Activated CD4-positive, alpha-beta T cell treated with anti-CD3 and anti-CD28 coated beads for 36 hours (primary cell): ENCODE results near the gene ZC3H18. TPM values are rescaled to one million over a fixed set of nuclear protein-coding genes. Genes with fewer than 3 reads are reported as not detected.

Experiments
- ATAC-seq: fragments of 200-7000 bp; cut with Tn5 transposase; one replicate; pipeline ENCODE4 v1.10.0; 2021; ENCODE audit warnings: mild to moderate bottlenecking, moderate library complexity
- CTCF ChIA-PET: fragments of 350-600 bp; sonication (Branson Sonifier 250); formaldehyde crosslinking; loops from one replicate; lab custom pipeline; 2021; ENCODE audit warnings: antibody characterized with exemption; lab: Charles Lee
- POLR2A ChIA-PET: fragments of 350-600 bp; sonication (Branson Sonifier 250); formaldehyde crosslinking; loops from one replicate; lab custom pipeline; 2021; ENCODE audit warnings: antibody characterized with exemption, inconsistent platforms; lab: Charles Lee
- DNase-seq: peaks from one replicate; pipeline ENCODE4 v3.0.0-alpha.2; 2020
- H3K27ac Mint-ChIP-seq: one replicate; pipeline ENCODE4 v1.8.0; 2021; ENCODE audit warnings: mixed read lengths
- H3K27me3 Mint-ChIP-seq: one replicate; pipeline ENCODE4 v1.8.0; 2021; ENCODE audit warnings: mixed read lengths
- H3K36me3 Mint-ChIP-seq: one replicate; pipeline ENCODE4 v1.8.0; 2021; ENCODE audit warnings: low read depth, mixed read lengths
- H3K4me1 Mint-ChIP-seq: one replicate; pipeline ENCODE4 v1.8.0; 2021; ENCODE audit warnings: mixed read lengths
- H3K4me3 Mint-ChIP-seq: one replicate; pipeline ENCODE4 v1.8.0; 2021; ENCODE audit warnings: mild to moderate bottlenecking, moderate library complexity, mixed read lengths
- H3K9me3 Mint-ChIP-seq: one replicate; pipeline ENCODE4 v1.8.0; 2021; ENCODE audit warnings: low read depth, mixed read lengths
- intact Hi-C, 2 experiments: fragments of 100-400 bp; cut with DNase I in 1 of 2; cut with micrococcal nuclease in 1 of 2; formaldehyde crosslinking; loops; one replicate each; pipeline versions ENCODE4 v1.14.2 to v1.15.1; 2022 to 2024; cut with DNase I, micrococcal nuclease
- total RNA-seq, 2 experiments: library from RNA; stranded (reverse); gene quantifications; one replicate each; pipeline ENCODE4 v1.2.3, GENCODE V29; 2021

Gene ZC3H18
- total RNA-seq, 2 experiments from 2014 or later: 70.0 to 76.4 TPM

DNA sequence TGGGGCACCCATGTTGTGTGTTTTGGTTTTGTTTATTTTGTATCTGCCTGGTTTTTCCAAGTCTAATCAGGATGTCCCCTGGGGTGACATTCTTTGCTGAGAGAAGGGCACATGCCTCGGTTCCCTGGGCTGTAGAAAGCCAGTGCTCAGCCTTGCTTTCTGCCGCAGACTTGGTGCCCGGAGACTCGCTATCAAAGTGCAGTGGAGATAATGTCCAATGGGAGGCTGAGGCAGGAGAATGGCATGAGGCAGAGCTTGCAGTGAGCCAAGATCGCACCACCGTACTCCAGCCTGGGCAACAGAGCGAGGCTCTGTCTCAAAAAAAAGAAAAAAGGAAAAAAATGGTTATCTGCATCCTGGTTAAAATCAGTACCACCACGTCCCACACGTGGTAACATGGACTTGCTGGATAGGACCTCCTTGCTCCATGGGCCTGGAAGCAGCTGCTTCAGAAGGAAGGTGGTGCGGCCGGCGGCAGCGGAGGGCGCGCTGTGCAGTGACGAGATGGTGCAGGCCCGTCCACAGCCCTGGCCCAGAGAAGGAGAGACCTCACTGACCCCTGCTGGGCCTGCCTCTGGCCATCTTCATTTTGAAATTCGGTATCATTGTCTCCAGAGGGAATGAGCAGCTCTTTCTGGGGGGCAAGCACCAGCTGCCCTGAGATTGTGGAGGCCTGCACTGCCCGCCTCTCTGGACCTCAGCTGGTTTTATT lies 48.9 kb downstream of the ZC3H18 start:
- intact Hi-C loops: no loop called here
- Mint-ChIP-seq H3K9me3 (no peaks in the 10 kb centered on the region), H3K4me1 (peaks cover 16% of the 10 kb centered on the region), H3K36me3 (peaks cover 29% of the 10 kb centered on the region), H3K4me3 (no peak overlapping the region), H3K27ac (peak overlapping the region; percentile 24), H3K27me3 (no peaks in the 10 kb centered on the region)
- no peak for ATAC-seq
- no peak for DNase-seq
- CTCF ChIA-PET: interaction anchor here (0.9 to 2.1 kb wide), 3 partner anchors 10 to 63 kb away, joined by 3 to 7 read pairs (median 4); partner anchors contain the start of gene ZC3H18
- POLR2A ChIA-PET: interaction anchor here (0.6 kb wide), 1 partner anchor 171 kb away, joined by 3 read pairs; no protein-coding TSS in a partner anchor

- no peaks in the 10 kb centered on the region for H3K9me3 Mint-ChIP-seq
- POLR2A ChIA-PET: interaction anchor here (0.6 to 0.7 kb wide), 2 partner anchors 28 to 170 kb away, joined by 3 to 5 read pairs; no protein-coding TSS in a partner anchor
These were observed 49.9 kb downstream of the ZC3H18 start for GRCh38 chr16:88619859-88620815.

GRCh38 chr16:88622125-88622524 lies 51.9 kb downstream of the ZC3H18 start:
- no peak for DNase-seq
- Mint-ChIP-seq H3K27ac (no peak overlapping the region), H3K4me3 (no peak overlapping the region), H3K9me3 (no peaks in the 10 kb centered on the region), H3K4me1 (peaks cover 24% of the 10 kb centered on the region), H3K27me3 (no peaks in the 10 kb centered on the region), H3K36me3 (peaks cover 37% of the 10 kb centered on the region)
- intact Hi-C loops: loop anchor here in 1 of 2 experiments (5.0 kb wide), 1 partner anchor 40 kb away; no protein-coding TSS in a partner anchor
- ChIA-PET CTCF (no interaction called here), POLR2A (no interaction called here)
- ATAC-seq: no peak

More at GRCh38 chr16:88619859-88620815, 49.9 kb downstream of the ZC3H18 start:
- Mint-ChIP-seq H3K4me1 (peaks cover 20% of the 10 kb centered on the region), H3K27ac (peak overlapping the region; percentile 67), H3K36me3 (peaks cover 24% of the 10 kb centered on the region), H3K4me3 (no peak overlapping the region), H3K27me3 (no peaks in the 10 kb centered on the region)
- peak; percentile 62 for DNase-seq
- intact Hi-C loops: loop anchor here (1.0 to 5.0 kb wide), 2 partner anchors 28 to 38 kb away; no protein-coding TSS in a partner anchor
- peak; percentile 82 for ATAC-seq
- CTCF ChIA-PET: interaction anchor here (0.9 to 2.1 kb wide), 4 partner anchors 11 to 84 kb away, joined by 3 to 7 read pairs (median 4); partner anchors contain the start of gene ZC3H18

GRCh38 chr16:88622866-88623265 lies 52.7 kb downstream of the ZC3H18 start:
- ATAC-seq (no peak), DNase-seq (no peak)
- intact Hi-C loops: loop anchor here in 1 of 2 experiments (5.0 kb wide), 1 partner anchor 41 kb away; no protein-coding TSS in a partner anchor
- ChIA-PET POLR2A (interaction anchor here (0.6 kb wide), 1 partner anchor 10 kb away, joined by 4 read pairs; no protein-coding TSS in a partner anchor), CTCF (no interaction called here)
- H3K9me3 Mint-ChIP-seq: no peaks in the 10 kb centered on the region
- peaks cover 24% of the 10 kb centered on the region for H3K4me1 Mint-ChIP-seq
- no peak overlapping the region for H3K27ac Mint-ChIP-seq
- H3K36me3 Mint-ChIP-seq: peaks cover 39% of the 10 kb centered on the region
- H3K4me3 Mint-ChIP-seq: no peak overlapping the region
- H3K27me3 Mint-ChIP-seq: no peaks in the 10 kb centered on the region

- POLR2A ChIA-PET: no interaction called here
- Mint-ChIP-seq H3K4me3 (no peak overlapping the region), H3K36me3 (peaks cover 37% of the 10 kb centered on the region), H3K27me3 (no peaks in the 10 kb centered on the region), H3K9me3 (no peaks in the 10 kb centered on the region), H3K4me1 (peaks cover 22% of the 10 kb centered on the region), H3K27ac (no peak overlapping the region)
- intact Hi-C loops: loop anchor here in 1 of 2 experiments (5.0 kb wide), 1 partner anchor 42 kb away; no protein-coding TSS in a partner anchor
- no peak for ATAC-seq
- DNase-seq: no peak
- CTCF ChIA-PET: no interaction called here
These were observed 53.7 kb downstream of the ZC3H18 start for GRCh38 chr16:88623858-88624257.

GRCh38 chr16:88624481-88624880 lies 54.3 kb downstream of the ZC3H18 start:
- no peak overlapping the region for H3K4me3 Mint-ChIP-seq
- CTCF ChIA-PET: no interaction called here
- intact Hi-C loops: loop anchor here in 1 of 2 experiments (5.0 kb wide), 1 partner anchor 42 kb away; no protein-coding TSS in a partner anchor
- POLR2A ChIA-PET: no interaction called here
- H3K4me1 Mint-ChIP-seq: peaks cover 18% of the 10 kb centered on the region
- H3K27ac Mint-ChIP-seq: no peak overlapping the region
- peaks cover 43% of the 10 kb centered on the region for H3K36me3 Mint-ChIP-seq
- DNase-seq (no peak), ATAC-seq (no peak)
- no peaks in the 10 kb centered on the region for H3K27me3 Mint-ChIP-seq
- H3K9me3 Mint-ChIP-seq: no peaks in the 10 kb centered on the region

DNA sequence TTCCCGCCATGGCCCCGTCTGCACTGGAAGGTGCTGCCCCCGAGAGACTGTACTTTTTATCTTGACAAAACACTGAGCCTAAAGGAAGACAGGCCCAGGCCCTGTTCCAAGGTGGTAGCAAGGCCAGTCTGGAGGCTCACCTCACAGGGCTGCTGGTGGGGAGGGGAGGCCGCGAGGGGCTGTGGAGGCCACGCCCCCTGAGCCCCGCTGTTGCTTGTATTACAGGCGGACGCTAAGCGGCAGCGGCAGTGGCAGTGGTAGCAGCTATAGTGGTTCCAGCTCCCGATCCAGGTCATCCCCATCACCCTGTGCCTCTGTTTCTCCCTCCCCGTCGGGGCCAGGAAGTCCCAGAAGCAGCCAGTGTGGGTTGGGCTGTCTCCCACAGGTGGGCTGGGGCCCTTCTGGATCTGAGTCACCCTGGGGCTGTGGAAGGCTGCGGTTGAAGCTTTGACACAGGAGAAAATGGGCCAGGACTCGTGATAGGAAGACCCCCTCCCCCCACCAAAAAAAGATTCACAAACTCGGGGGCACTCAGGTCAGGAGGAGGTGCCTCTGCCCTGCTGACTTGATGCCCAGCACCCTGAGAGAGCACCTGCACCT lies 54.9 kb downstream of the ZC3H18 start:
- Mint-ChIP-seq H3K4me1 (peaks cover 12% of the 10 kb centered on the region), H3K9me3 (no peaks in the 10 kb centered on the region), H3K27ac (no peak overlapping the region), H3K27me3 (no peaks in the 10 kb centered on the region), H3K4me3 (no peak overlapping the region), H3K36me3 (peaks cover 43% of the 10 kb centered on the region)
- ChIA-PET POLR2A (no interaction called here), CTCF (interaction anchor here (1.9 kb wide), 1 partner anchor 8 kb away, joined by 11 read pairs; no protein-coding TSS in a partner anchor)
- DNase-seq: peak; percentile 37
- intact Hi-C loops: loop anchor here in 1 of 2 experiments (5.0 kb wide), 1 partner anchor 43 kb away; no protein-coding TSS in a partner anchor
- peak; percentile 40 for ATAC-seq

GRCh38 chr16:88626646-88627045 lies 56.4 kb downstream of the ZC3H18 start:
- Mint-ChIP-seq H3K4me1 (peaks cover 7% of the 10 kb centered on the region), H3K27me3 (no peaks in the 10 kb centered on the region), H3K4me3 (no peak overlapping the region), H3K27ac (no peak overlapping the region), H3K36me3 (peaks cover 48% of the 10 kb centered on the region), H3K9me3 (no peaks in the 10 kb centered on the region)
- no peak for ATAC-seq
- intact Hi-C loops: no loop called here
- ChIA-PET POLR2A (no interaction called here), CTCF (interaction anchor here (0.6 to 1.9 kb wide), 2 partner anchors 10 to 74 kb away, joined by 5 to 11 read pairs; no protein-coding TSS in a partner anchor)
- DNase-seq: no peak

DNA sequence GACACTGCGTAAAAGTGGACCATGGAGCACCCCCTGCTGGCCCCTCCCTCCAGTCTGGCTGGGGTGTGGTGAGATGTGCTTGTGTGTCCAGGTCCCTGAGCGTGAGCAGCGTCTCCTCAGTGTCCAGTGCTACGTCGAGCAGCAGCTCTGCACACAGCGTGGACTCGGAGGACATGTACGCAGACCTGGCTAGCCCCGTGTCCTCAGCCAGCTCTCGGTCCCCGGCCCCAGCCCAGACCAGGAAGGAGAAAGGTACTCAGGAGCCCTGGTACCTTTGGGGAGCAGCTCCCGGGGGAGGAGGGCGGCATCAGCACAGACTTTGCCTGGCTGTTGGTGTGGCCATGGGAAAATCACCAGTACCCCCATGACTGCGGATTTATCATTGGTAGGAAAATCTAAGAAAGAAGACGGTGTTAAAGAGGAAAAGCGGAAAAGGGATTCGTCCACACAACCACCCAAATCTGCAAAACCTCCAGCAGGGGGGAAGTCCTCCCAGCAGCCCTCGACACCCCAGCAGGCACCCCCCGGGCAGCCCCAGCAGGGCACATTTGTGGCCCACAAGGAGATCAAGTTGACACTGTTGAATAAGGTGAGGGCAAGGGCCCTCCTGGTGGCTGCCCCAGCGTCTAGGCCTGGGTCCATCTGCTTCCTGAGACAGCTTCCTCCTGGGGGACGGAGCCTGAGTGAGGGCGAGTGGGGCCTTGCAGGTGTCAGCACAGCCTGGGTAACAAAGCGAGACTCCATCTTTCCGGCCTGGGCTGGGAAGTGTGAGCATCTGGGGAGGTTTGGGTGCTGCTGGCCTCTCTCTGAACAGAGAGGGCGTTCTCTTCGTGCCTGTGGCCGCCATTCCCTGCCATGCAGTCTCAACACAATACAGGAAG lies 57.6 kb downstream of the ZC3H18 start:
- Mint-ChIP-seq H3K9me3 (no peaks in the 10 kb centered on the region), H3K36me3 (peaks cover 46% of the 10 kb centered on the region), H3K4me3 (no peak overlapping the region), H3K27me3 (no peaks in the 10 kb centered on the region), H3K27ac (no peak overlapping the region), H3K4me1 (peaks cover 10% of the 10 kb centered on the region)
- DNase-seq (no peak), ATAC-seq (no peak)
- intact Hi-C loops: no loop called here
- POLR2A ChIA-PET: no interaction called here
- CTCF ChIA-PET: interaction anchor here (0.8 kb wide), 1 partner anchor 45 kb away, joined by 3 read pairs; no protein-coding TSS in a partner anchor

DNA sequence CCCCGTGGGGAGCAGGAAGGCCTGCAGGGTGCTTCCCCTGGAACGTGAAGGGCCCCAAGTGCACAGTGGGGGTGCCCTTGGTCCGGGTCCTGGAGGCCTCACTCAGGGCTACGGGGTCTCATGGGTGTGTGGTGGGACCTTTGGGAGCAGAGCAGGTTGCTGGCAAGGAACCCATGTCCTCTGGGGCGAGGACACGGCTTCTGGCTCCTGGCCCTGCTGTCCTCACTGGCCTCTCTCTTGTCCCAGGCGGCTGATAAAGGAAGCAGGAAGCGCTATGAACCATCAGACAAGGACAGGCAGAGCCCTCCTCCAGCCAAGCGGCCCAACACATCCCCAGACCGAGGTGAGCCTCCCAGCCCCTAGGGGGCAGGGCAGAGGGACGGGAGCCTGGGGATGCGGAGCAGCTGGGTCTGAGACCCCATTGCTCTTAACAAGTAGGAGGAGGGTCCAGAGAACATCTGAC lies 58.3 kb downstream of the ZC3H18 start:
- ChIA-PET CTCF (no interaction called here), POLR2A (no interaction called here)
- peaks cover 13% of the 10 kb centered on the region for H3K4me1 Mint-ChIP-seq
- ATAC-seq (no peak), DNase-seq (peak; percentile 45)
- H3K36me3 Mint-ChIP-seq: peaks cover 41% of the 10 kb centered on the region
- no peaks in the 10 kb centered on the region for H3K27me3 Mint-ChIP-seq
- no peak overlapping the region for H3K4me3 Mint-ChIP-seq
- intact Hi-C loops: no loop called here
- H3K9me3 Mint-ChIP-seq: no peaks in the 10 kb centered on the region
- no peak overlapping the region for H3K27ac Mint-ChIP-seq
